ENCODE measurements around the gene RPS19BP1.

Gene RPS19BP1

DNA sequence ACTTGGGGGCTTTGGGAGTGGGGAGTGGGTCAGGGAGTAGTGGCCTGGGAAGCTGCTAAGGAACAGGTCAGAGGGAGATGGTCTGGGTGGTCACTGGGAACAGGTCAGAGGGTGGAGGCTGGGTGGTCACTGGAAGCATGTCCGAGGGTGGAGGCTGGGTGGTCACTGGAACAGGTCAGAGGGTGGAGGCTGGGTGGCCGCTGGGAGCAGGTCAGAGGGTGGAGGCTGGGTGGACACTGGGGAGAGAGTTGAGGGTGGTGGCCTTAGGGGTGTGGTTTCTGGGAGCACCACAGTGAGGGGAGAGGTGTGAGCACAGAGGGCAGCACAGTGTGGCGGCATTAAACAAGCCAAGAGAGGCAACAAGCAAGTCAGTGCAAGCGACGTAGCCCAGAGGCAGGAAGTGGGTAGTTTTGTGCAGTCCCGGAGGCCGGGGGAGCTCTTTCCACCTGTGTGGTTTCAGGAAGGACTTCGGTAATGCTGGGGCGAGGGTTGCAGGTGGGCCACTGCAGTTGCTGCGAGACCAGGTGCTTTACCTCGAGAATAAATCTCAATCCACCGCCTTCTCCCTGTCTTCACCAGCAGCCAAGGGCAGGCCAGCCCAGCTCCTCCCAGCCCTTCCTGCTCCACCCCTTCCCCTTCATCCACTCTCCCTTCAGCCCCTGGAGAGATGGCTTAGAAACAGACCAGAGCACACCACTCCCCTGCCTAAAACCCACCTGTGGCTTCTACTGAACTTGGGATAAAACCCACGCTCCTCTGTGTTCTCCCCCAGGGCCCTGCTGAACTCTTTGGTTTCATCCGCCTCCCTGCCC is 34.8 kb upstream of the RPS19BP1 start:
- Mint-ChIP-seq H3K27ac (no peak overlapping the region), H3K36me3 (ENCODE audit: low read depth) (no peaks in the 10 kb centered on the region), H3K27me3 (no peaks in the 10 kb centered on the region), H3K9me3 (peaks cover 8% of the 10 kb centered on the region), H3K4me3 (no peak overlapping the region), H3K4me1 (peaks cover 14% of the 10 kb centered on the region)
- DNase-seq = peak; percentile 24
- ATAC-seq = peak; percentile 37

DNA sequence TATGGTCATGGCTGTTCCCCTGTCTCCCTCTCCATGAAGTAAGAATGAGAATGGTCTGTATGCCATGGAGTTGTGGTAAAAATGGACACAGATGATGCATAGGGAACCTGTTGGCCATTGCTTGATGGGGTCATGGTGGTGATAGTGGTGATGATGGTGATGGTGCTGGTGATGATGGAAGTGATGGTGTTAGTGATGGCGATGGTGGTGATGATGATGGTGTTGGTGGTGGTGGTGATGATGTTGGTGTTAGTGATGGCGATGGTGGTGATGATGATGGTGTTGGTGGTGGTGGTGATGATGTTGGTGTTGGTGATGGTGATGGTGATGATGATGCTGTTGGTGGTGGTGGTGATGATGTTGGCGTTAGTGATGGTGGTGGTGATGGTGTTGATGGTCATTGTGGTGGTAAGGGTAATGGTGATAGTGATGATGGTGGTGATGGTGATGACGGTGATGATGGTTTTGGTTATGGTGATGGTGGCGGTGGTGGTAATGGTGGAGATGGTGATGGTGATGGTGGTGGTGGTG is 32.9 kb upstream of the RPS19BP1 start:
- no peak overlapping the region for H3K27ac Mint-ChIP-seq
- peaks cover 2% of the 10 kb centered on the region for H3K27me3 Mint-ChIP-seq
- no peak for ATAC-seq
- no peak for DNase-seq
- H3K9me3 Mint-ChIP-seq = peaks cover 8% of the 10 kb centered on the region
- H3K4me3 Mint-ChIP-seq = no peak overlapping the region
- no peaks in the 10 kb centered on the region for H3K36me3 Mint-ChIP-seq (ENCODE audit: low read depth)
- peaks cover 14% of the 10 kb centered on the region for H3K4me1 Mint-ChIP-seq

DNA sequence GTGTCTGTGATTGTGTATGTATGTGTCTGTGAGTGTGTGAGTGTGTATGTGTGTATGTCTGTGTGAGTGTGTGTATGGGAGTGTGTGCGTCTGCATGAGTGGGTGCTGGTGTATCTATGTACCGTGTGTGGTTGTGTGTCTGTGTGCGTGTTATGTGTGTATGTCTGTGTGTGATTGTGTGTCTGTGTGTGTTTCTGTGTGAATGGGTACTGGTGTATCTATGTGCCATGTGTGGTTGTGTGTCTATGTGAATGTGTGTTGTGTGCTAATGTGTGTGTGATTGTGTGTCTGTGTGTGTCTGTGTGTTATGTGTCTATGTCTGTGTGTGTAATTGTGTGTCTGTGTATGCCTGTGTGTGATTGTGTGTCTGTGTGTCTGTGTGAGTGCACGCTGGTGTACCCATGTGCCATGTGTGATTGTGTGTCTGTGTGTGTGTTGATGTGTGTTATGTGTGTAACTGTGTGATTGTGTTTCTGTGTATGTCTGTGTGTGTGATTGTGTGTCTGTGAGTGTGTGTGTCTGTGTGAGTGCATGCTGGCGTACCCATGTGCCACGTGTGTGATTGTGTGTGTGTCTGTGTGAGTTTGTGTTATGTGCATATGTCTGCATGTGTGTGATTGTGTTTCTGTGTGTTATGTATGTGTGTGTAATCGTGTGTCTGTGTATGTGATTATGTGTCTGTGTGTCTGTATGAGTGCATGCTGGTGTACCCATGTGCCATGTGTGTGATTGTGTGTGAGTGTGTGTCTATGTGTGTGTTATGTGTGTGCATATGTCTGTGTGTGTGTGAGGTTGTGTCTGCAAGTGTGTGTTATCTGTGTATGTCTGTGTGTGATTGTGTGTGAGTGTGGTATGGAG is 31.3 kb upstream of the RPS19BP1 start:
- no peak for DNase-seq
- Mint-ChIP-seq H3K36me3 (ENCODE audit: low read depth) (no peaks in the 10 kb centered on the region), H3K4me1 (peaks cover 14% of the 10 kb centered on the region), H3K27me3 (peaks cover 6% of the 10 kb centered on the region), H3K4me3 (no peak overlapping the region), H3K9me3 (peaks cover 8% of the 10 kb centered on the region), H3K27ac (no peak overlapping the region)
- ATAC-seq = no peak

DNA sequence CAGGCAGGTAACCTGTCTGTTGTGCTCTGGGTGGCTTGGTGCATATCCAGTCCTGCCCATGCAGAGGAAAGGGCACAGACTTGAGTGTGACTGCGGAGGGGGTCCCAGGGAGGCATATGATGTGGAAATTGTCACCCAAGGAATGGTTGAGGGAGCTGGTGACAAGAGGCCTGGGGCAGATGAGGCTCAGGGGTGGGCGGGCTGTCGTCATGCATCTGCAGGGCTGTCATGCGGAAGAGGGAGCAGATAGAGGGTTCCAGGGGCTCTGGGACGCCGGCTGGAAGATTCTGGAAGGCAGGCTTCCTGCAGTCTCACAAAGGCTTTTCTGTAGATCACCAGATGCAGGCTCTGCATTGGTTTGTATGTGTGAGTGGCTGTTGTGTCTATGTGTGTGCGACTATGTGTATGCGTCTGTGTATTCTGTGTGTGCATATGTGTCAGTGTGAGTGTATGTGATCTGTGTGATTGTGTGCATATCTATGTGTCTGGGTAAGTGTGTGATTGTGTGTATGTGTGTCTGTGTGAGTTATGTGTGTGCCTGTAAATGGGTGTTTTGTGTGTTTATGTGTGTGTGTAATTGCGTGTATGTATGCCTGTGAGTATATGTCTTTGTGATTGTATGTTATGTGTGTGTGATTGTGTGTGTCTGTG is 30.4 kb upstream of the RPS19BP1 start:
- no peaks in the 10 kb centered on the region for H3K36me3 Mint-ChIP-seq (ENCODE audit: low read depth)
- DNase-seq = no peak

DNA sequence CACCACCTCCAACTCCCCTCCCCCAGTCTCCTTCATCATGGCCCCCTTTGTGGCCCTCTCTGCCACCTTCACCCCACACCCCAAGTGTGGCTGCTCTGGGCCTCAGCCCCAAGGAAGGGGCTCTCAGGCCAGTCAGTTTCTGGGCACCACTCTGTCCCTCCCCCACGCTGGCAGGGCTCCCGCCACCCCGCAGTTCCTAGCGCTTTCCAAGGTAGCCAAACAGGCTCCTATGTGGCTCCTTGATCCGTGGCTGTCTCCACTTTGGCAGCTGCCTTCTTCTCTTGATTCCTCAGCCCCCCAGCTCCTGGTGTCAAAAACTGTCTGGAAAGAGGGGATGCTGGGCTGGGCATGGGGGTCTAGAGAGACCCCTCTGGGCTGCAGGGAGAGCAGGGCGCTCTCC is 27.6 kb upstream of the RPS19BP1 start:
- Mint-ChIP-seq H3K36me3 (ENCODE audit: low read depth) (no peaks in the 10 kb centered on the region), H3K4me1 (peaks cover 7% of the 10 kb centered on the region), H3K9me3 (no peaks in the 10 kb centered on the region), H3K27ac (no peak overlapping the region), H3K27me3 (peaks cover 29% of the 10 kb centered on the region), H3K4me3 (no peak overlapping the region)
- ATAC-seq (no peak), DNase-seq (no peak)

More for the DNA sequence above, 30.4 kb upstream of the RPS19BP1 start:
- ATAC-seq = no peak
- H3K4me3 Mint-ChIP-seq = no peak overlapping the region
- H3K27me3 Mint-ChIP-seq = peaks cover 12% of the 10 kb centered on the region
- H3K4me1 Mint-ChIP-seq = peaks cover 16% of the 10 kb centered on the region
- no peak overlapping the region for H3K27ac Mint-ChIP-seq
- peaks cover 8% of the 10 kb centered on the region for H3K9me3 Mint-ChIP-seq

DNA sequence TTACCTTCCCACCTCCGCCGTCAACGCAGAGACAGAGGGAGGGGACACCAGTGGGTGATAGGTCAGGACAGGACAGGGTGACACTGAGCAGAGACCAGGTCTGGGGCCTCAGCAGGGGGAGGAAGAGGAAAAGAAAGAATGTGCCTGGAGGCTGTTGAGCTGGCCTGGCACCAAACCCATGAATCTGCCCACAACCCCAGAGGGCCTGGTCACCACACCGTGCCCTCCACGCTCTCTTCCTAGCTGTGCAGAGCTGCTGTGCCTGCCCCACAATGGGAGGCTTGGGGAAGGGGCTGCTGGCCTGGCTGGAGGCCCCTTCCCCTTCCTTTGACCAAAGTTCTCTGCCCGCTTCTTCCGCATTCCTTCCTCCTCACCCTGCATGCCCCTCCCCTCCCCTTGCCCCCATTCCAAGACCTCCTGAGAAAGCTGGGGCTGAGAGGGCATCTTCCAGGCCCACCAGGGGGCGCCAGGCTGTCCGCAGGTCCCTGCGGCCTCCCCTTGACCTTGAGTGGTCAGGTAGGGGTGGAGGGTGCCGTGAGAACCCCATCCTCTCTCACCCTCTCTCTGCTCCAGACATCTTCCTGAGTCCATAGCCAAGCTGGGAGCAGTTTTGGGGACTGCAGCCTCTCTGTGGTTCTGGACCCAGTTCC is 27.0 kb upstream of the RPS19BP1 start:
- no peaks in the 10 kb centered on the region for H3K36me3 Mint-ChIP-seq (ENCODE audit: low read depth)
- H3K4me1 Mint-ChIP-seq = peaks cover 7% of the 10 kb centered on the region
- H3K4me3 Mint-ChIP-seq = no peak overlapping the region
- no peak for ATAC-seq
- H3K27ac Mint-ChIP-seq = no peak overlapping the region
- DNase-seq = peak; percentile 36
- peaks cover 29% of the 10 kb centered on the region for H3K27me3 Mint-ChIP-seq
- H3K9me3 Mint-ChIP-seq = no peaks in the 10 kb centered on the region

DNA sequence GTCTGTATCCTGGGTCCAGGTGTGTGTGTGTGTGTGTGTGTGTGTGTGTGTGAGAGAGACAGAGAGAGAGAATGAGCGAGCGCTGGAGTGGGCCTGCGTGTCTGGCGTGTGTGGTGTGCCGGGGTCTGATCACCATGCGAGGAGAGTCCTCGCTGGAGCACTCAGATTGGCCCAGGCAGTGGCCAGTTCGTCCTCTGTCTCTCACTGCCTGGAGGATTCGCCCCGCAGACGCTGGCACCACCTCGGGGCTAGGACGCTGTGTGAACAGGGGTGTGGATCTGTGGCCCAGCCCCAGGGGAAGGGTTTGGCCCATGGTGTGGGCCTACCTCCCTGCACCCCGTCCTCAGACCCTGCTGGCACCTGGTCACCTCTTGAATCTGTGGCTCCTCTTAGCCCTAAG is 26.4 kb upstream of the RPS19BP1 start:
- DNase-seq (no peak), ATAC-seq (no peak)
- Mint-ChIP-seq H3K27ac (no peak overlapping the region), H3K4me3 (no peak overlapping the region), H3K4me1 (peaks cover 7% of the 10 kb centered on the region), H3K9me3 (no peaks in the 10 kb centered on the region), H3K27me3 (peaks cover 29% of the 10 kb centered on the region), H3K36me3 (ENCODE audit: low read depth) (no peaks in the 10 kb centered on the region)

DNA sequence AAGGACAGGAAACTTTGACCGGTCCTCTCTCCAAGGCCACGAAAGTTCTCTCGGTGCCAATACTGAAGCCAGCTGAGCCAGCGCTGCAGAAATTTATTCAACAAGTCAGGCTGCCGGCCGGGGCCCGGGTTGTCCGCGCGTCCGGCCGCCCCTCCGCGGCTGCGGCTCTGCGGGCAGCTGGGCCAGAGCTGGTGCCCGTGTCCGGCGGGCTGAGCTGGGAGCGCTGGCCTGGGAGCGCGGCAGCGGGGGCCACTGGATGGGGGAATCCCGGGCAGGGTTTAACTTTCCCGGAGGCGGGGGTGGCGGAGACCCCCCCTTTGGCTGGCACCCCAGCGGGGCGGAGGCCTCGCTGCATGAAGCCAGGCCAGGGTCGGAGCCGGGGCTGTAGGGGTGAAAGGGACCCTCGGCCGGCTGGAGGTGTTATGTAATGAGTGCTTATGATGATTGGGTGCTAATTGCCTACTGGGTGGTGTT is 25.7 kb upstream of the RPS19BP1 start:
- Mint-ChIP-seq H3K27me3 (peaks cover 29% of the 10 kb centered on the region), H3K4me3 (no peak overlapping the region), H3K9me3 (no peaks in the 10 kb centered on the region), H3K4me1 (peaks cover 7% of the 10 kb centered on the region), H3K27ac (no peak overlapping the region), H3K36me3 (ENCODE audit: low read depth) (no peaks in the 10 kb centered on the region)
- no peak for ATAC-seq
- DNase-seq = no peak

DNA sequence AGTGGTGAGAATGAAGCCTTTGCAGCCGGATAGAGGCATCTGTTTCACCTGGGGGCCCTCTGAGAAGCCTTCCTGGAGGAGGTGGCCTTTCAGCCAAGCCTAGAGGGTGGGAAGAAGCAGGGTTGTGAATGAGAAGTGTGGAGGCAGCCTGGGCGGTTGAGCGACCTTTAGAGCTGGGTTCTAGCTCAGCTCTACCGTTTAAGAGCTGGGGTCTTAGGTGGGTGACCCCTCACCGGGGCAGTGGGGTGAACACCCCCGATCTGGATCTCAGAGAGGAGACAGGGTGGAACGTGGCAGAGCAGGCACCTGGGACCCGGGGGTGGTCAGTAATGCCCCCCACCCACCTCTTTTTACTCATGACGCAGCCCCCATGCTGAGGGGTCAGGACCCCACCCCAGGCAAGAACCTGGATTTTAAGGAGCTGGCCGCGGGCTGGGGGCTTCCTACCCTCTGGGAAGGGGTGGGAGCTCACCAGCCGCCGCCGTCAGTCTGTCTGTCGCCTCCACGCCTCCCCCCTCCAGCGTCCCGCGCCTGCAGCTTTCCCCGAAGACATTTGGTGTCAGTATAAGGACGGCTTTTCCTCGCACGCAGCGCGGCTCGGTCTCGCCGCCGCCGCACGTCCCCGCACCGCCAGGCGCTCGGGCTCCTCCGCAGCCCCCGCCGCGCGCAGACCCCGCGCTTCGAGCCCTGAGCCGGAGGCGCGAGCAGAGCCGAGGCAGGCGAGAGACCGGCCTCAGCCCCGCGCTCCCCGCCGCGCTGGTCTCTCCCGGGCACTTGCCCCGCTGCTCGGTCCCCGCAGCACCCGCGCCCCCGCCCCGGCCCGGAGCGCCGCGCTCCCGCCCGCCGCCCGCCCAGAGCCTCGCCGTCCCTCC is 24.7 kb upstream of the RPS19BP1 start:
- ATAC-seq = no peak
- Mint-ChIP-seq H3K4me1 (peaks cover 7% of the 10 kb centered on the region), H3K9me3 (no peaks in the 10 kb centered on the region), H3K36me3 (ENCODE audit: low read depth) (no peaks in the 10 kb centered on the region), H3K4me3 (peak overlapping the region; percentile 53), H3K27ac (peak overlapping the region; percentile 41), H3K27me3 (peaks cover 38% of the 10 kb centered on the region)
- DNase-seq = peak; percentile 45

DNA sequence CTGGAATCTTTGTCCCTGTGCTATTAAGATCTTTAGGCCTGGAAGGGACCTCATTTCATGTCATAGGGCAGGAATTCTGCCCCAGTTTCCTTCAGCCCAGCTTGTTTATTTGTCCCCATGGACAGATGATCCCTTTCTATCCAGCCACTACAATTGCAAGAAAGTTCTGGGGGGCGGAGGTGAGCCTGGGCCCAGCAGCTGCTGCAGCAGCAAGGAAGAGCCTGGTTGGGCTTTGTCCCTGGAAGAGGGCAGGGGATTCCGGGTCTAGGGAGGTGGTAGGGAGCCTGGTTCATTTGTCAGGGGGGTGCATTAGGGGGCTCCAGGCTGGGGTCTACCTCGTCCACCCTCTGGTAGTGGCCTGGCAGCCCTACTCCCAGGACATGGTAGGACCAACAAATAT is 21.6 kb upstream of the RPS19BP1 start:
- H3K27me3 Mint-ChIP-seq = peaks cover 45% of the 10 kb centered on the region
- DNase-seq (no peak), ATAC-seq (no peak)
- no peak overlapping the region for H3K27ac Mint-ChIP-seq
- no peaks in the 10 kb centered on the region for H3K36me3 Mint-ChIP-seq (ENCODE audit: low read depth)
- no peak overlapping the region for H3K4me3 Mint-ChIP-seq
- no peaks in the 10 kb centered on the region for H3K9me3 Mint-ChIP-seq
- peaks cover 7% of the 10 kb centered on the region for H3K4me1 Mint-ChIP-seq

DNA sequence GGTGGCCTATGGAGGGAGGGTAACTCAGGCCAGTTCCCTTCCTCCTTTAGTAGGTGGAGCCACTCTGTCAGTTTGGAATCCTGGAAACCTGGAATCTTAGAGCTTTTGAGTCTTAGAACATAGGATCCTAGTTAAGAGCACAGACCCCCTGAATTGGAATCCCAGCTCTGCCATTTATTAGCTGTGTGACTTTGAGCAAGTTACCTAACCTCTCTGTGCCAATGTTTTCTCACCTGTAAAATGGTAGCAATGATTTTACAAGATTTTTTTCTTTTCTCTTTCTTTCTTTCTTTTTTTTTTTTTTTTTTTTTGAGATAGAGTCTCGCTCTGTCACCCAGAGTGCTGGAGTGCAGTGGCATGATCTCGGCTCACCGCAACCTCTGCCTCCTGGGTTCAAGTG is 20.9 kb upstream of the RPS19BP1 start:
- ATAC-seq (no peak), DNase-seq (no peak)
- H3K27me3 Mint-ChIP-seq = peaks cover 44% of the 10 kb centered on the region
- H3K4me3 Mint-ChIP-seq = no peak overlapping the region
- peaks cover 5% of the 10 kb centered on the region for H3K4me1 Mint-ChIP-seq
- H3K27ac Mint-ChIP-seq = no peak overlapping the region
- no peaks in the 10 kb centered on the region for H3K36me3 Mint-ChIP-seq (ENCODE audit: low read depth)
- H3K9me3 Mint-ChIP-seq = no peaks in the 10 kb centered on the region

DNA sequence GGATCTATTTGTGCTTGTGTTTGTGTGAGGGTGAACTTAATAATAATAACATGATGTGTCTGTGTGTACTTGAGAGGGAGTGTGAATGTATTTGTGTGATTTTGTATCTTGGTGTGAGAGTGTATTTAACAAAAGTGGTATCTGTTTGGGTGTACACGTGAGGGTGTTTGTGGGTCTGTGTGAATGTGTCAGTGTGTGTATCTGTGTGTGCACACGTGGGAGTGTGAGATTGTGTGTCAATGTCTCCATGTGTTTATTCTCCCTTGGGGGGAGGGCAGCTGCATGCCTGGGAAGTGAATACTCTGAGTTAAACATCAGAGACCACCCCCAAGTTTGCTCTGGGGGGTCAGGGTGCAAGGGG is 15.0 kb upstream of the RPS19BP1 start:
- no peak overlapping the region for H3K27ac Mint-ChIP-seq
- peaks cover 10% of the 10 kb centered on the region for H3K4me1 Mint-ChIP-seq
- no peak overlapping the region for H3K4me3 Mint-ChIP-seq
- H3K27me3 Mint-ChIP-seq = peaks cover 48% of the 10 kb centered on the region
- H3K9me3 Mint-ChIP-seq = no peaks in the 10 kb centered on the region
- no peak for ATAC-seq
- no peak for DNase-seq
- H3K36me3 Mint-ChIP-seq (ENCODE audit: low read depth) = no peaks in the 10 kb centered on the region

DNA sequence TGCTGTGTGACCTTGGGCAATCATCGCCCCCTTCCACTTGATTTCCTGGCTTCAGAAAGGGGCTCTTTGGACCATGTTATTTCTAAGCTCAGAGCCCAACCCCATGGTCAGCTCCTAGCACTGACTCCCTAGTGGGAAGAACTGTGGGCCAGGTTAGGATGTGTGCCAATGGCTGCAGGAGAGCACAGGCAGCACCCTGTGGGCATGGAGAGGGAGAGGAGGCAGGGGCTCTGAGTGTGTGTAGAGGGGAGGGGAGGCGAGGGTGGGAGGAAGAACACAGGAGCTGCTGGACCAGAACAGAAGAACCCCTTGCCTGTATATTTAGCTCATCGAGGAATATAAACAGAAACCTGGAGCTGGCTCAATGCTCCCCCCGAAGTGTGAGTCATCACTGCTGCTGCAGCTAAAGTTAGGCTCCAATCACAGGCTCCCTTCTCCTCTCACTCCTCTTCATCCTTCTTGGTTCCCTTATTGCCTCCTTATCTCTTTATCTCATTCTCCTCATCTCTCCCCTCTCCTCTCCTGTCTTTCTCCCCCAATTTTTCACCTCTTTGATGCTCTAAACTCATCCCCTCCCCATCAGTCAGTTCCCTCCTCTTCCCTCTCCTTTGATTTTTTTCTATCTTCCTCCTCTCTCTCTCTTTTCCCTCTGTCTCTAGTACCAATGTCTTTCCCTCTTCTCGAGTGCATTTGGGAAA is 14.5 kb upstream of the RPS19BP1 start:
- H3K27me3 Mint-ChIP-seq = peaks cover 48% of the 10 kb centered on the region
- DNase-seq (no peak), ATAC-seq (no peak)
- H3K4me1 Mint-ChIP-seq = peaks cover 10% of the 10 kb centered on the region
- H3K4me3 Mint-ChIP-seq = no peak overlapping the region
- H3K9me3 Mint-ChIP-seq = no peaks in the 10 kb centered on the region
- H3K27ac Mint-ChIP-seq = no peak overlapping the region
- H3K36me3 Mint-ChIP-seq (ENCODE audit: low read depth) = no peaks in the 10 kb centered on the region

Data from activated naive CD8-positive, alpha-beta T cell treated with anti-CD3 and anti-CD28 coated beads, Interleukin-2, amount 50 U/mL, for 24 hours (primary cell).